Hepatocyte (in vitro differentiated cells): ENCODE data around the gene KDM6A. TPM values are rescaled to one million over a fixed set of nuclear protein-coding genes. Genes with fewer than 3 reads are reported as not detected.

Experiments
- DNase-seq: peaks from one replicate; pipeline ENCODE4 v3.0.0-alpha.2; 2016; ENCODE audit warnings: low spot score
- H2AFZ ChIP-seq: fragments of 200-600 bp; sonication (generic); 2 replicates; pipeline ENCODE4 v1.6.0; 2016; ENCODE audit warnings: antibody characterized with exemption, mild to moderate bottlenecking
- H3K27ac ChIP-seq: fragments of 200-600 bp; sonication (generic); 2 replicates; pipeline ENCODE4 v1.5.1; 2016; ENCODE audit warnings: mild to moderate bottlenecking
- H3K27me3 ChIP-seq: fragments of 200-600 bp; sonication (generic); 2 replicates; pipeline ENCODE4 v1.6.1; 2016
- H3K36me3 ChIP-seq: fragments of 200-600 bp; sonication (generic); replicated peaks from 2 replicates; pipeline ENCODE4 v1.5.1; 2016; ENCODE audit warnings: low read depth; ENCODE audit not compliant: insufficient read depth
- H3K4me1 ChIP-seq: fragments of 200-600 bp; sonication (generic); 2 replicates; pipeline ENCODE4 v1.5.1; 2016; ENCODE audit warnings: mild to moderate bottlenecking, moderate library complexity; ENCODE audit not compliant: insufficient read depth
- H3K4me2 ChIP-seq: fragments of 200-600 bp; sonication (generic); 2 replicates; pipeline ENCODE4 v1.6.0; 2016
- H3K4me3 ChIP-seq: fragments of 200-600 bp; sonication (generic); 2 replicates; pipeline ENCODE4 v1.5.1; 2016; ENCODE audit warnings: mild to moderate bottlenecking
- H3K79me2 ChIP-seq: fragments of 200-600 bp; sonication (generic); 2 replicates; pipeline ENCODE4 v1.6.0; 2017; ENCODE audit warnings: mild to moderate bottlenecking
- H3K9me2 ChIP-seq: fragments of 200-600 bp; sonication (generic); replicated peaks from 2 replicates; pipeline ENCODE4 v1.6.0; 2017; ENCODE audit warnings: mild to moderate bottlenecking; ENCODE audit not compliant: insufficient read depth
- H3K9me3 ChIP-seq: fragments of 200-600 bp; sonication (generic); 2 replicates; pipeline ENCODE4 v1.5.1; 2016; ENCODE audit warnings: low read depth, mild to moderate bottlenecking
- H4K20me1 ChIP-seq: fragments of 200-600 bp; sonication (generic); 2 replicates; pipeline ENCODE4 v1.6.0; 2016; ENCODE audit warnings: mild to moderate bottlenecking; ENCODE audit not compliant: insufficient read depth, poor library complexity, severe bottlenecking
- CTCF ChIP-seq: fragments of 200-600 bp; sonication (generic); IDR thresholded peaks from 2 replicates; pipeline ENCODE4 v1.5.1; 2016; ENCODE audit warnings: antibody characterized with exemption, mild to moderate bottlenecking; ENCODE audit not compliant: poor library complexity
- EZH2 ChIP-seq: fragments of 200-600 bp; sonication (generic); IDR thresholded peaks from 2 replicates; pipeline ENCODE4 v1.6.1; 2016; ENCODE audit warnings: antibody characterized with exemption, mild to moderate bottlenecking, borderline replicate concordance
- EZH2phosphoT487 ChIP-seq: fragments of 200-600 bp; sonication (generic); IDR thresholded peaks from one replicate; pipeline ENCODE4 v1.6.1; 2018; ENCODE audit warnings: antibody characterized with exemption, mild to moderate bottlenecking, low read depth, moderate library complexity; ENCODE audit not compliant: unreplicated experiment, severe bottlenecking
- WGBS: methylation state at CpG from one replicate; pipeline ENCODE4 v1.1.6; 2016; ENCODE audit warnings: low lambda C conversion rate; ENCODE audit errors: missing lambda C conversion rate; 5-methylcytosine and 5-hydroxymethylcytosine counted together
- polyA plus RNA-seq: library from polyadenylated mRNA; unstranded; fragments of >200 nt; fragmentation: Nextera tagmentation; extraction: Ambion mirVana; gene quantifications from 2 replicates; pipeline ENCODE4 v1.2.1, GENCODE V29; 2016
- total RNA-seq: library from RNA; depleted of rRNA; stranded (reverse); fragments of >200 nt; gene quantifications from 2 replicates; pipeline ENCODE4 v1.2.3, GENCODE V29; 2014

Gene KDM6A
- total and polyA plus RNA-seq, 2 experiments from 2014 or later: 13.7 to 46.2 TPM

- WGBS: 73% methylated on average over 3 of the region's 3 CpGs
- DNase-seq: no peak
- Histone ChIP-seq H3K4me1 (peaks cover 10% of the 10 kb centered on the region), H3K9me3 (no peaks in the 10 kb centered on the region), H3K36me3 (no peaks in the 10 kb centered on the region), H2AFZ (no peak overlapping the region), H4K20me1 (peaks cover 11% of the 10 kb centered on the region), H3K4me2 (no peak overlapping the region), H3K4me3 (no peak overlapping the region), H3K79me2 (peaks cover 86% of the 10 kb centered on the region), H3K9me2 (no peaks in the 10 kb centered on the region), H3K27me3 (no peaks in the 10 kb centered on the region), H3K27ac (no peak overlapping the region)
- TF ChIP-seq EZH2phosphoT487 (no peak), CTCF (no peak), EZH2 (no peak)
Observed at GRCh38 chrX:44978976-44979375, 106.0 kb downstream of the KDM6A start.

- 88% methylated on average over 6 of the region's 6 CpGs for WGBS
- H3K4me3 ChIP-seq: no peak overlapping the region
- peaks cover 76% of the 10 kb centered on the region for H3K79me2 ChIP-seq
- H3K4me2 ChIP-seq: no peak overlapping the region
- H3K36me3 ChIP-seq: no peaks in the 10 kb centered on the region
- no peaks in the 10 kb centered on the region for H3K27me3 ChIP-seq
- peaks cover 6% of the 10 kb centered on the region for H3K4me1 ChIP-seq
- no peak overlapping the region for H3K27ac ChIP-seq
- H4K20me1 ChIP-seq: peaks cover 11% of the 10 kb centered on the region
- no peak overlapping the region for H2AFZ ChIP-seq
- TF ChIP-seq CTCF (no peak), EZH2 (no peak), EZH2phosphoT487 (no peak)
- DNase-seq: no peak
- no peaks in the 10 kb centered on the region for H3K9me3 ChIP-seq
- H3K9me2 ChIP-seq: no peaks in the 10 kb centered on the region
Observed at GRCh38 chrX:44980403-44980802, 107.4 kb downstream of the KDM6A start.

- no peak overlapping the region for H3K27ac ChIP-seq
- peaks cover 75% of the 10 kb centered on the region for H3K79me2 ChIP-seq
- peaks cover 2% of the 10 kb centered on the region for H3K4me1 ChIP-seq
- peaks cover 11% of the 10 kb centered on the region for H4K20me1 ChIP-seq
- WGBS: 81% methylated on average over 2 of the region's 2 CpGs
- no peaks in the 10 kb centered on the region for H3K36me3 ChIP-seq
- H2AFZ ChIP-seq: no peak overlapping the region
- TF ChIP-seq EZH2phosphoT487: no peak
- TF ChIP-seq CTCF: no peak
- TF ChIP-seq EZH2: no peak
- no peaks in the 10 kb centered on the region for H3K9me2 ChIP-seq
- H3K9me3 ChIP-seq: no peaks in the 10 kb centered on the region
- no peaks in the 10 kb centered on the region for H3K27me3 ChIP-seq
- no peak for DNase-seq
- H3K4me3 ChIP-seq: no peak overlapping the region
- H3K4me2 ChIP-seq: no peak overlapping the region
Observed at GRCh38 chrX:44980883-44981282, 107.9 kb downstream of the KDM6A start.
